Hypothalamus (tissue), 51 donors: ENCODE data around the gene ZNRF2.

Source experiments
- DNase-seq, 51 donors: peaks; one replicate each; lab custom pipeline; 2025; lab: John Stamatoyannopoulos, UW

ZNRF2 gene

GRCh38 chr7:30395676-30396075, 111.3 kb downstream of the ZNRF2 start:
- DNase-seq: no peak

GRCh38 chr7:30396389-30396788, 112.0 kb downstream of the ZNRF2 start:
- peak in 1 of 51 donors; percentile 3 for DNase-seq

- no peak for DNase-seq
These were observed 119.1 kb downstream of the ZNRF2 start for GRCh38 chr7:30403477-30403876.

GRCh38 chr7:30405179-30405578, 120.8 kb downstream of the ZNRF2 start:
- DNase-seq: no peak

GRCh38 chr7:30406664-30407425, 122.4 kb downstream of the ZNRF2 start:
- DNase-seq: no peak

GRCh38 chr7:30411173-30411572, 126.8 kb downstream of the ZNRF2 start:
- DNase-seq: peak in 1 of 51 donors; percentile 10

GRCh38 chr7:30411897-30412296, 127.5 kb downstream of the ZNRF2 start:
- DNase-seq: no peak

GRCh38 chr7:30412782-30413504, 128.5 kb downstream of the ZNRF2 start:
- DNase-seq: peak in 12 of 51 donors; percentile 12 to 75 (median 30)

- DNase-seq: no peak
These were observed 129.5 kb downstream of the ZNRF2 start for GRCh38 chr7:30413864-30414263.
